HG03159 (cell line): Measurements from ENCODE around the gene UNC79.

Experiments
- ATAC-seq: cut with Tn5 transposase; IDR thresholded peaks from one replicate; pipeline ENCODE4 v1.9.1; 2021; ENCODE audit warnings: mild to moderate bottlenecking, moderate library complexity; ENCODE audit not compliant: unreplicated experiment

UNC79 gene

DNA sequence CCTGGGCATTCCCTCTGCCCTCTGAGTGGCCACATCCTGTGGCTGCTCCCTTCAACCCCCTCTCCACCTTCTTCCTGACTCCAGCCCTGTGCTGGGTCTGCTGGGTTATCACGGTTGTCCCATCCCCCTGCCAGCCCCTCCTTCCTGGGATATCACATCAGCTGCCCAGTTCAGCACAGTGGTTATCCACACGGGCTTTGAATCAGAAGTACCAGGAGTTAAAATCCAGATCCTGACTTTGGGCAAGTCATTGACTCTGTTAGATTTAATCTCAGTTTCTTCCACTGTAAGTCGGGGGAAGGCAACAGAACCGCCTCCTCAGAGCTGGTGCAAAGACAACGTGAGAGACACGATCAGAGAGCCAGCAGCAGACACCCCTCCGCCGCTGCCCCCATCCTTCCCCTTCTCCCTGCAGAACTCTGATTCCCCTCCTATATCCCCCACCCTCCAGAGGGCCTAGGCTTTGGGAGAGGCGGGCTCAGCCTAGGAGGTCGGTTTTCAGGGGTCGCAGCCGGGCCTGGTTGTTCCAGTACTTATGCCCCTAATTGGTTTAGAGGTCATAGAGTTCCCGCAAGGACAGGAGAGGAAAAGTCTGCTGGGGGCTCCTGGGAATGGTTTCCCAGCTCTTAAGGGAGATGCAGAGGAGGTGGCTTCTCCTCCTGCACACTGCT is 315.0 kb downstream of the UNC79 start:
- no peak for ATAC-seq

- no peak for ATAC-seq
Observed at GRCh38 chr14:93747102-93747501, 316.4 kb downstream of the UNC79 start.

DNA sequence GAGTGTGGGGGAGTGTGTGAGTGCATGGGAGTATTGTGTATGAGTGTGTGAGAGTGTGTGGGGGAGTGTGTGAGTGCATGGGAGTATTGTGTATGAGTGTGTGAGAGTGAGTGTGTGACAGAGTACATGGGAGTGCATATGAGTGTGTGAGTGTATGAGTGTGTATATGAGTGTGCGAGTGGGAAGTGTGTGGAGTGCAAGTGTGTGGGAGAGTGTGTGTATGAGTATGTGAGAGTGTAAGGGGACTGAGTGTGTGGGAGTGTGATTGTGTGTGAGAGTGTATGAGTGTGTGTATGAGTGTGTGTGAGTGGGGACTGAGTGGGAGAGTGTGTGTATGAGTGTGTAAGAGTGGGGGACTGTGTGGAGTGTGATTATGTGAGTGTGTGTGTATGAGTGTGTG is 316.8 kb downstream of the UNC79 start:
- no peak for ATAC-seq

GRCh38 chr14:93748208-93749075 is 317.7 kb downstream of the UNC79 start:
- no peak for ATAC-seq

GRCh38 chr14:93749076-93749420 is 318.3 kb downstream of the UNC79 start:
- ATAC-seq = no peak

DNA sequence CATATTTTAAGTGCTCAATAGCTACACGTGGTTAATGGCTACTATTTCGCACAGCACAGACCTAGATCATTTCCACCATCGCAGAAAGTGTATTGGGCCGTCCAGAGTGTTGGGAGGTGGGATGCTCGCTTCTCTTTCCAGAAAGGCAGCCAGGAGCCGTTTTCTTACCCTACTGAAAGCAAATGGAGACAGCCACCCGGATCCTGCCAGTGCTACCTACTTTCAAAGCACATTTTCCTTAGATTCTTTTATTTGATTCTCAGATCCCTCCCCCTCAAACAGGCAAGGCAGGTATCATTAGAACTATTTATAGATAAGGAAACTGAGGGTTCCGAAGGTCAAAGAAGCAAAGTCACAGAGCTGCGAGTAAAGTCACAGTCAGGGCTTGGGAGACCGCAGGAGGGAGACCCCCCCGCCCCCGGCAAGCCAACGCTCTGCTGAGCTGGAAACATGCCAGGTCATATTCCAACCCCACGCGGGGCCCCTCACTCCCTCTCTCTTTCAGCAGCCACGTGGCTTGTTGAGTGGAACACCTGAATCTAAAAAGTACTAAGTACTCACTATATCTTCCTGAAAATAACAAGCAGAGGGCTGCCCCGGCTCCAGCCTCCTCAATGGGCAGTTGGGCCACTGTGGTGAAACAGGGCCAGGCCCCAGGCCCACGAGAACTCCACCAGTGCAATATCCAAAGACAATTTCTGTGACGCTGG is 321.4 kb downstream of the UNC79 start:
- no peak for ATAC-seq

- ATAC-seq = no peak
Observed at GRCh38 chr14:93752980-93753561, 322.3 kb downstream of the UNC79 start.

GRCh38 chr14:93753647-93754046 is 322.9 kb downstream of the UNC79 start:
- ATAC-seq = no peak

- no peak for ATAC-seq
Observed at GRCh38 chr14:93757206-93757605, 326.5 kb downstream of the UNC79 start.
